Fibroblast of lung (primary cell): Measurements from ENCODE around the gene INTS1. TPM values are rescaled to one million over a fixed set of nuclear protein-coding genes. Genes with fewer than 3 reads are reported as not detected.

ENCODE experiments used
- DNase-seq, 2 donors: peaks; one replicate each; pipeline versions ENCODE4 v3.0.0 to v3.0.0-alpha.2; 2010; ENCODE audit warnings: low read depth in 2 of 2
- H2AFZ ChIP-seq: 2 replicates; pipeline ENCODE4 v1.5.1; 2012; ENCODE audit warnings: low read length, control low read depth, inconsistent platforms
- H3K27ac ChIP-seq: 2 replicates; pipeline ENCODE4 v1.5.1; 2011; ENCODE audit warnings: low read length, control low read depth; ENCODE audit not compliant: insufficient read depth
- H3K27me3 ChIP-seq: 2 replicates; pipeline ENCODE4 v1.5.1; 2011; ENCODE audit warnings: mild to moderate bottlenecking, low read length; ENCODE audit not compliant: control insufficient read depth, insufficient read depth
- H3K36me3 ChIP-seq: 2 replicates; pipeline ENCODE4 v1.5.1; 2011; ENCODE audit warnings: low read length; ENCODE audit not compliant: control insufficient read depth, insufficient read depth
- H3K4me1 ChIP-seq: 2 replicates; pipeline ENCODE4 v1.5.1; 2011; ENCODE audit warnings: low read length; ENCODE audit not compliant: control insufficient read depth, insufficient read depth; ENCODE audit errors: extremely low read depth
- H3K4me2 ChIP-seq: 2 replicates; pipeline ENCODE4 v1.5.1; 2011; ENCODE audit warnings: low read length, control low read depth; ENCODE audit not compliant: insufficient read depth; ENCODE audit errors: extremely low read depth
- H3K4me3 ChIP-seq, 4 experiments: fragments of 200-600 bp in 1 of 4; sonication (generic) in 1 of 4; replicated peaks in 1 of 4; 2 replicates each; pipeline ENCODE4 v1.5.1; 2011 to 2016; ENCODE audit warnings: low read length in 4 of 4, low read depth in 3 of 4, mild to moderate bottlenecking in 3 of 4, control low read depth in 2 of 4, inconsistent platforms in 1 of 4, mixed read lengths in 1 of 4; ENCODE audit not compliant: insufficient read depth in 1 of 4; ENCODE audit errors: control extremely low read depth in 1 of 4
- H3K79me2 ChIP-seq: 2 replicates; pipeline ENCODE4 v1.5.1; 2012; ENCODE audit warnings: mild to moderate bottlenecking, low read length, inconsistent platforms; ENCODE audit not compliant: control insufficient read depth, insufficient read depth
- H3K9ac ChIP-seq: 2 replicates; pipeline ENCODE4 v1.5.1; 2011; ENCODE audit warnings: mild to moderate bottlenecking, low read length, control low read depth; ENCODE audit not compliant: insufficient read depth
- H3K9me3 ChIP-seq: 2 replicates; pipeline ENCODE4 v1.5.1; 2012; ENCODE audit warnings: low read depth, low read length; ENCODE audit not compliant: control insufficient read depth, insufficient read depth
- H4K20me1 ChIP-seq: 2 replicates; pipeline ENCODE4 v1.5.1; 2011; ENCODE audit warnings: low read length; ENCODE audit not compliant: control insufficient read depth, insufficient read depth; ENCODE audit errors: extremely low read depth
- CTCF ChIP-seq, 2 donors: IDR thresholded peaks in 1 of 2; conservative IDR thresholded peaks in 1 of 2; 1 replicate in 1 of 2; 2 replicates in 1 of 2; pipeline ENCODE4 v1.5.1; 2011 to 2012; ENCODE audit warnings: low read length in 2 of 2, control low read depth in 1 of 2, inconsistent platforms in 1 of 2, low read depth in 1 of 2, mild to moderate bottlenecking in 1 of 2
- EZH2 ChIP-seq: IDR thresholded peaks from 2 replicates; pipeline ENCODE4 v1.5.1; 2012; ENCODE audit warnings: low read length, control low read depth, mild to moderate bottlenecking; ENCODE audit errors: missing control alignments
- polyA plus RNA-seq, 2 donors: library from polyadenylated mRNA; depleted of rRNA in 1 of 2; stranded (reverse) in 1 of 2; unstranded in 1 of 2; fragments of >200 nt; gene quantifications; 2 replicates each; pipeline ENCODE4 v1.2.1, GENCODE V29; 2011 to 2012; ENCODE audit warnings: missing spikeins in 1 of 2
- total RNA-seq: library from RNA; depleted of rRNA; stranded (reverse); fragments of >200 nt; gene quantifications from 2 replicates; pipeline ENCODE4 v1.2.1, GENCODE V29; 2014

The INTS1 gene
- total and polyA plus RNA-seq, 2 donors (not counting 1 experiment from before 2014, with no cell fraction given) = 7.1 to 35.5 TPM

- Histone ChIP-seq H3K27me3 (no peaks in the 10 kb centered on the region), H3K27ac (no peak overlapping the region), H3K79me2 (peaks cover 31% of the 10 kb centered on the region), H3K9ac (no peak overlapping the region), H2AFZ (no peak overlapping the region), H3K4me1 (peaks cover 6% of the 10 kb centered on the region), H3K4me2 (no peak overlapping the region), H4K20me1 (no peaks in the 10 kb centered on the region), H3K4me3 (no peak overlapping the region), H3K9me3 (no peaks in the 10 kb centered on the region), H3K36me3 (peaks cover 11% of the 10 kb centered on the region)
- TF ChIP-seq CTCF (conservative IDR thresholded peaks at IDR 0.05 in 1 of 2, IDR thresholded peaks at IDR 0.05 in 1 of 2; ENCODE audit: low read depth in 1 of 2, low read length in 2 of 2) (no peak), EZH2 (no peak)
- DNase-seq = no peak
These were observed 55.2 kb downstream of the INTS1 start for GRCh38 chr7:1448958-1449357.

- no peak overlapping the region for H3K4me3 ChIP-seq
- H3K27ac ChIP-seq = peak overlapping the region; percentile 34
- H3K27me3 ChIP-seq = no peaks in the 10 kb centered on the region
- peak in 1 of 2 donors; percentile 58 for DNase-seq
- H4K20me1 ChIP-seq = no peaks in the 10 kb centered on the region
- no peak overlapping the region for H3K9ac ChIP-seq
- peaks cover 12% of the 10 kb centered on the region for H3K36me3 ChIP-seq
- peaks cover 19% of the 10 kb centered on the region for H3K79me2 ChIP-seq
- H2AFZ ChIP-seq = no peak overlapping the region
- peaks cover 2% of the 10 kb centered on the region for H3K4me1 ChIP-seq
- no peaks in the 10 kb centered on the region for H3K9me3 ChIP-seq
- no peak for TF ChIP-seq CTCF (conservative IDR thresholded peaks at IDR 0.05 in 1 of 2, IDR thresholded peaks at IDR 0.05 in 1 of 2; ENCODE audit: low read depth in 1 of 2, low read length in 2 of 2)
- TF ChIP-seq EZH2 = no peak
- H3K4me2 ChIP-seq = no peak overlapping the region
These were observed 56.5 kb downstream of the INTS1 start for GRCh38 chr7:1447551-1448244.

GRCh38 chr7:1447112-1447511, 57.1 kb downstream of the INTS1 start:
- Histone ChIP-seq H3K4me2 (no peak overlapping the region), H3K79me2 (peaks cover 13% of the 10 kb centered on the region), H3K9me3 (no peaks in the 10 kb centered on the region), H4K20me1 (no peaks in the 10 kb centered on the region), H3K4me3 (no peak overlapping the region), H3K9ac (no peak overlapping the region), H2AFZ (no peak overlapping the region), H3K27ac (no peak overlapping the region), H3K27me3 (no peaks in the 10 kb centered on the region), H3K4me1 (peaks cover 2% of the 10 kb centered on the region), H3K36me3 (peaks cover 12% of the 10 kb centered on the region)
- TF ChIP-seq CTCF (conservative IDR thresholded peaks at IDR 0.05 in 1 of 2, IDR thresholded peaks at IDR 0.05 in 1 of 2; ENCODE audit: low read depth in 1 of 2, low read length in 2 of 2) (no peak), EZH2 (no peak)
- DNase-seq = no peak
